ENCODE measurements around the gene TMEM200B. TPM values are rescaled to one million over a fixed set of nuclear protein-coding genes. Genes with fewer than 3 reads are reported as not detected.

Gene TMEM200B
- total RNA-seq, 1 donor from 2014 or later: 25.8 TPM

DNA sequence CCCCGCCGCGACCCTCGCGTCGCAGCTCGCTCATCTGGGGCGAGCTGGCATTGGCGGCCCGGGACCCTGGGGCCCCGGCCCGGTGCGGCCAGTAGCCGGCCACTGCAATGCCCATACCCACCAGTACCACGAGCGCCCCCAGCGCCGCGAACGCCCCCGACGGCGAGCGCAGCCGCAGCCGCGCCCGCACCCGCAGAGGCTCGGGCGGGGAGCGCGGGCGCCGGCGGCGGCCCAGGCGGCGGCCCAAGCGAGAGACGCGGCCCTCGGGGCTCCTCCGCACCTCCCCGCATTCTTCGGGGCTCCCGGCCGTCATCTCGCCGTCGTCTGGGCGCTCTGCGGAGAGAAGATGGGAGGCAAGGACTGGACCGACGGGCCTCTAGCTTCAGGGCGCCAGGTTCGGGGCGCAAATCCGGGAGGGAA, 2.2 kb downstream of the TMEM200B start:
- peak overlapping the region; percentile 94 for H3K27ac ChIP-seq
- no peaks in the 10 kb centered on the region for H3K9me3 ChIP-seq
- H3K4me1 ChIP-seq: peaks cover 66% of the 10 kb centered on the region
- H3K4me3 ChIP-seq: peak overlapping the region; percentile 67 to 75
- H3K36me3 ChIP-seq: no peaks in the 10 kb centered on the region
- intact Hi-C loops (cut with DNase I): loop anchor here (5.0 to 10.0 kb wide), 3 partner anchors 79 to 1596 kb away; no protein-coding TSS in a partner anchor
- no peaks in the 10 kb centered on the region for H3K27me3 ChIP-seq
- no peak for DNase-seq (ENCODE audit: extremely low spot score in 2 of 2)
- TF ChIP-seq POLR2AphosphoS5 (IDR thresholded peaks at IDR 0.05; ENCODE audit: insufficient read depth in 1 of 2, low read depth in 1 of 2) (no peak), POLR2A (IDR thresholded peaks at IDR 0.05) (no peak)
- TF ChIP-seq, protein P1, sequence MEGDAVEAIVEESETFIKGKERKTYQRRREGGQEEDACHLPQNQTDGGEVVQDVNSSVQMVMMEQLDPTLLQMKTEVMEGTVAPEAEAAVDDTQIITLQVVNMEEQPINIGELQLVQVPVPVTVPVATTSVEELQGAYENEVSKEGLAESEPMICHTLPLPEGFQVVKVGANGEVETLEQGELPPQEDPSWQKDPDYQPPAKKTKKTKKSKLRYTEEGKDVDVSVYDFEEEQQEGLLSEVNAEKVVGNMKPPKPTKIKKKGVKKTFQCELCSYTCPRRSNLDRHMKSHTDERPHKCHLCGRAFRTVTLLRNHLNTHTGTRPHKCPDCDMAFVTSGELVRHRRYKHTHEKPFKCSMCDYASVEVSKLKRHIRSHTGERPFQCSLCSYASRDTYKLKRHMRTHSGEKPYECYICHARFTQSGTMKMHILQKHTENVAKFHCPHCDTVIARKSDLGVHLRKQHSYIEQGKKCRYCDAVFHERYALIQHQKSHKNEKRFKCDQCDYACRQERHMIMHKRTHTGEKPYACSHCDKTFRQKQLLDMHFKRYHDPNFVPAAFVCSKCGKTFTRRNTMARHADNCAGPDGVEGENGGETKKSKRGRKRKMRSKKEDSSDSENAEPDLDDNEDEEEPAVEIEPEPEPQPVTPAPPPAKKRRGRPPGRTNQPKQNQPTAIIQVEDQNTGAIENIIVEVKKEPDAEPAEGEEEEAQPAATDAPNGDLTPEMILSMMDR (IDR thresholded peaks at IDR 0.05): no peak

DNA sequence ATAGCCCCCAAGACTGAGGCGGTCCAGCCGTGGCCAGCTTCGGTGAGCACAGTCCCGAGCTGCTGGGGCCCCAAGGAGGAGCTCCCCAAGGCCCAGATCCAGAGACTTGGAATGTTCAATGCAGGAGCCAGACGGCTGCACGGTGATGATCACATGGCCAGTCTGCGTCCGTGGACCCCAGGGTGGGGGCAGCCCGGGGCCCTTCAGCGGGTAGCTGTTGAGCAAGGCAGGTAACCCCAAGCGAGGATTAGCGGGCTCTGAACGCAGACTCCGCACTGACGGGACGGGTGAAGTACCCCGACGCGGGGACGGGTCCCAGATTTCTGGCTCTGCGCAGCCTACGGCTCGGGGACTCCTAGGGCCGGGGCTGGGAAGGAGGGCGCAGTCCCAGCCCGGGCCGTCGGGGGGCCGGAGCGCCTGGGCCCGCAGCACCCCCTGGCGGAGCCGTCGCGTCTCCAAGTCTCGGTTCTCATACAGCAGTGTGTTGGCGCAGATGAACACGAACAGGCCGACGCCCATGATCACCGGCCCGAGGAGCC, 2.7 kb downstream of the TMEM200B start:
- H3K27ac ChIP-seq: peak overlapping the region; percentile 94
- H3K9me3 ChIP-seq: no peaks in the 10 kb centered on the region
- TF ChIP-seq, protein P1 (IDR thresholded peaks at IDR 0.05): peak in 2 of 3 experiments; percentile 20 to 55
- TF ChIP-seq POLR2A (IDR thresholded peaks at IDR 0.05): no peak
- TF ChIP-seq POLR2AphosphoS5 (IDR thresholded peaks at IDR 0.05; ENCODE audit: insufficient read depth in 1 of 2, low read depth in 1 of 2): peak in 1 of 2 donors; percentile 33
- no peaks in the 10 kb centered on the region for H3K27me3 ChIP-seq
- no peak for DNase-seq (ENCODE audit: extremely low spot score in 2 of 2)
- peaks cover 66% of the 10 kb centered on the region for H3K4me1 ChIP-seq
- peak overlapping the region; percentile 67 to 75 for H3K4me3 ChIP-seq
- intact Hi-C loops (cut with DNase I): loop anchor here (5.0 to 10.0 kb wide), 3 partner anchors 79 to 1596 kb away; no protein-coding TSS in a partner anchor
- no peaks in the 10 kb centered on the region for H3K36me3 ChIP-seq

DNA sequence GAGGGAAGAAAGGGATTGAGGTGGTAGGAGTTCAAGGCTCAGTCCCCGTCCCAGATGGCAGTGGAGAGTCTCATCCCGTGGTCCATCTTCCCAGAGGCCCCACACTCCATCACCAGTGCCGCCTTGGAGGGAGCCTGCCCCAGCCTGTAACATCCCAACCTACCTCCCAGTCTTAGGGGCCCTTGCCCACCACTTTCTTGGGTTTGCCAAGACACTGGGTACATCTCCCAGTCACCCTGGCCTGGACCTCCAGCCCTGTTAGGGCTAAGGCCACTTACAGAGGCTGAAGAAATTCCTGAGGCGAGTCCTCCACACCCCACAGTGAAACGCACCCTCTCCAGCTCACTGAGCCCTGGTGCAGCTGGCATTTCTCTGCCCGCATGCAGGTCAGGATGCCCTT, 3.3 kb downstream of the TMEM200B start:
- no peaks in the 10 kb centered on the region for H3K36me3 ChIP-seq
- no peak for TF ChIP-seq POLR2AphosphoS5 (IDR thresholded peaks at IDR 0.05; ENCODE audit: insufficient read depth in 1 of 2, low read depth in 1 of 2)
- peak overlapping the region; percentile 94 for H3K27ac ChIP-seq
- intact Hi-C loops (cut with DNase I): loop anchor here (5.0 to 10.0 kb wide), 3 partner anchors 78 to 1597 kb away; no protein-coding TSS in a partner anchor
- H3K4me3 ChIP-seq: peak overlapping the region; percentile 67 to 75
- H3K9me3 ChIP-seq: no peaks in the 10 kb centered on the region
- H3K27me3 ChIP-seq: no peaks in the 10 kb centered on the region
- H3K4me1 ChIP-seq: peaks cover 61% of the 10 kb centered on the region
- DNase-seq (ENCODE audit: extremely low spot score in 2 of 2): no peak

DNA sequence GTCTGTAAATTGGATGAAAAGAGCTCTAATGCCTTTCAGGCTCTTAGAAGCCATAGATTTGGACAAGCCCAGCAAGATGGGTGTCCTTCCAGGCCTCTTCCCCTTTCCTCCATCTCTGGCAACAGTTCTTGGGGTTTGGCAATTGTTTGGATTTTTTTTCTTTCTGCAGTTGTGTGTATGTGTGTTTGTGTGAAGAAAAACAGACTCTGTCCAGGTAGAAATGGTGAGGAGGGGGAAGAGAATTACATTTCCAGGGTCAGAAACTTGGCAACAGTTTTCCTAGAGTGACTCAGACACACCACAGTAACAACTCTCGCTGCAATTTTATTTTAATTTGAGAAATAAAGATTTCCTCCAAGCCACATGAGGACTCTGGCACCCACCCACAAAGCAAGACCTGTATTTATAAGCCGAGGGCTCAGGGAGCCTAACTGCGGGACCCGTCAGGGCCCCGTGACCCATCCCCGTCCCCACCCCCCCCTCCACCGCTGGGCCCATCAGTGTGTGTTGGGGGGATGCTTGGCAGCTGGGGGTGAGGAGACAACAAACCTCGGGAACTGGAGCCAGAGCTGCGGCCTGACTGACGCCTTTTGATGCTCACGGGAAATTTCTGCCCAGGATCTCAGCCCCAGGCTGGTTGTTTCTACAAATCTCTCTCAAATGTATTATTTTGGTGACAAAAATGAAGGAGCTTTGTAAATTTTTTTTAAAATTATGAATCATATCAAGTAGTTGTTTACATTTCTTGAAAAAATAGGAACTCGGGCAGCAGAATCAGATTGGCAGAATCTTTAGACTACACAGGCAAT, 4.4 kb downstream of the TMEM200B start:
- no peak overlapping the region for H3K4me3 ChIP-seq
- H3K9me3 ChIP-seq: no peaks in the 10 kb centered on the region
- peaks cover 50% of the 10 kb centered on the region for H3K4me1 ChIP-seq
- DNase-seq (ENCODE audit: extremely low spot score in 2 of 2): no peak
- no peaks in the 10 kb centered on the region for H3K27me3 ChIP-seq
- H3K36me3 ChIP-seq: no peaks in the 10 kb centered on the region
- peak overlapping the region; percentile 94 for H3K27ac ChIP-seq
- intact Hi-C loops (cut with DNase I): no loop called here
- TF ChIP-seq, protein P1 (IDR thresholded peaks at IDR 0.05): no peak
- TF ChIP-seq POLR2A (IDR thresholded peaks at IDR 0.05) (no peak), POLR2AphosphoS5 (IDR thresholded peaks at IDR 0.05; ENCODE audit: insufficient read depth in 1 of 2, low read depth in 1 of 2) (peak in 1 of 2 donors; percentile 21)

DNA sequence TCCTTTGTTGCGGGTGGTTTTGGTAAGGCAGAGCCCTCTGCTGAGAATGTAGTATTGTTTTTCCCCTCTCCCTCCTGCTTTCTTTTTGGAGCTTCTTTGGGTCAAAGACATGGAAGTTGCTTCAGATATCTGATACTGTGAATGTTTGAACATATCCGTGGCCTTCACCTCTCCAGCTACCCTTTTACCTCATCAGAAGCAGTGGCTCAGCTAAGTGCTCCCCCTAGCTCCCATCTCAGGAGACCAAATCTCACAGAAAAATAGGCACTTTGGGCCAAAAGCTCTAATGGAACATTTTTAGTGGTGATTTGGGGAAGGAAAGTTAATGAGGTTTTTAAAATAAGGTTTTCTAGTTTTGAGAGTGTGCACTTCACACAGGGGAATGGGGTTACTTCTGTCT, 6.3 kb downstream of the TMEM200B start:
- TF ChIP-seq POLR2A (IDR thresholded peaks at IDR 0.05) (no peak), POLR2AphosphoS5 (IDR thresholded peaks at IDR 0.05; ENCODE audit: insufficient read depth in 1 of 2, low read depth in 1 of 2) (no peak)
- TF ChIP-seq, protein P1 (IDR thresholded peaks at IDR 0.05): no peak
- no peak for DNase-seq (ENCODE audit: extremely low spot score in 2 of 2)
- no peak overlapping the region for H3K4me3 ChIP-seq
- H3K27me3 ChIP-seq: no peaks in the 10 kb centered on the region
- peaks cover 35% of the 10 kb centered on the region for H3K4me1 ChIP-seq
- no peak overlapping the region for H3K27ac ChIP-seq
- intact Hi-C loops (cut with DNase I): no loop called here
- H3K9me3 ChIP-seq: no peaks in the 10 kb centered on the region
- H3K36me3 ChIP-seq: no peaks in the 10 kb centered on the region
